ENCODE data around the gene CATSPERE.
"Not testable (repeated sequence)": the region's sequence is repeated elsewhere in the genome, so short reads cannot be mapped to it uniquely, and the experiment has no call there.

The CATSPERE gene

GRCh38 chr1:244639561-244639960, 178.5 kb downstream of the CATSPERE start:
- DNase-seq: no peak

- no peak for DNase-seq
Measured at GRCh38 chr1:244640917-244641316, 179.8 kb downstream of the CATSPERE start.

GRCh38 chr1:244642526-244642925, 181.5 kb downstream of the CATSPERE start:
- no peak for DNase-seq

- DNase-seq: no peak
Measured at GRCh38 chr1:244642988-244643387, 181.9 kb downstream of the CATSPERE start.

- DNase-seq: no peak
Measured at GRCh38 chr1:244645414-244645813, 184.3 kb downstream of the CATSPERE start.

GRCh38 chr1:244645890-244646289, 184.8 kb downstream of the CATSPERE start:
- no peak for DNase-seq

GRCh38 chr1:244647819-244648218, 186.7 kb downstream of the CATSPERE start:
- DNase-seq: no peak

- DNase-seq: no peak
Measured at GRCh38 chr1:244651956-244652622, 191.0 kb downstream of the CATSPERE start.

GRCh38 chr1:244652623-244653438, 191.8 kb downstream of the CATSPERE start, which contains the start of gene DESI2:
DESI2 (plus strand) TSS chr1:244653126; CDS start chr1:244653314, 188 bp downstream.
- peak; percentile 99 for DNase-seq

- DNase-seq: no peak
Measured at GRCh38 chr1:244653439-244654107, 192.5 kb downstream of the CATSPERE start.

GRCh38 chr1:244654108-244655038, 193.3 kb downstream of the CATSPERE start:
- no peak for DNase-seq

- no peak for DNase-seq
Measured at GRCh38 chr1:244655186-244655585, 194.1 kb downstream of the CATSPERE start.

- no peak for DNase-seq
Measured at GRCh38 chr1:244657421-244657820, 196.3 kb downstream of the CATSPERE start.

- DNase-seq: no peak
Measured at GRCh38 chr1:244659694-244660093, 198.6 kb downstream of the CATSPERE start.

GRCh38 chr1:244660595-244660994, 199.5 kb downstream of the CATSPERE start:
- no peak for DNase-seq

- not testable (repeated sequence) for DNase-seq
Measured at GRCh38 chr1:244661569-244662312, 200.7 kb downstream of the CATSPERE start.

- DNase-seq: no peak
Measured at GRCh38 chr1:244662599-244662998, 201.5 kb downstream of the CATSPERE start.

- DNase-seq: no peak
Measured at GRCh38 chr1:244664353-244664752, 203.3 kb downstream of the CATSPERE start.

GRCh38 chr1:244665771-244666217, 204.7 kb downstream of the CATSPERE start:
- no peak for DNase-seq

- not testable (repeated sequence) for DNase-seq
Measured at GRCh38 chr1:244666672-244667418, 205.8 kb downstream of the CATSPERE start.

GRCh38 chr1:244667797-244668196, 206.7 kb downstream of the CATSPERE start:
- DNase-seq: no peak

Data from effector CD4-positive, alpha-beta T cell (primary cell).